ENCODE measurements around the gene OVAAL.

OVAAL gene

DNA sequence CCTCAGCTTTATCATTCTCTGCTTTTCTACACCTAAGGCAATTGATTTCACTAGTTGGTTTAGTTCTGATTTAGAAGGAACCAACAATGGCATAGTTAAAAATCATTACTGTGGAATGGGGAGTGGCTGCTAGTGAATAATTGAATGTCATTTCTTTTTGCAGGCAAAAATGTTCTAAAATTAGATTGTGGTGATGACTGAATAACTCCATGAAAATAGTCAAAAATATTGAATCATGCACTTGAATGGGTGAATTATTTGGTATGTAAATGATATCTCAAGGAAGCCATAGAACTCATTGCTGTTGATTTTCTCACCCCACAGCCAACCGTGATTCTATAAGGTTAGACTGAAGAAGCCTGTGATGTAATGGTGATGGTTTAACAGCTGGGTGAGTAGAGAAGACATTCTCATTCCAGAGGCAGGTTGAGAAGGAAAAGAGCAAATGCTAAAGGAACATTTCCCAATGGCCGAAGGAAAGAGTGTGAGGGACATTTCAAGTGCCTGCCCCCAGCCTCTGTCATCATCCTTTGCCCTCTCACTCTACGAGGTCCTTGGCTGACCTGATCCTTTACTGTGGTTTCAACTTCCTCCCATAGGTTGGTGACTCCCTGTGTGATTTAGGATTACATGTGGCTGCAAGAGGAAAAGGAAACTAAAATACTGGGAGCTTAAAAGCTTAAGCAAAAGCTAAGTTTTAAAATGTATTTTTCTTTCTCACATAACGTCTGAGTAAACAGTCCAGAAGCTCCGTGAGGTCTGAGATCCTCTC is 12.5 kb downstream of the OVAAL start:
- no peak for DNase-seq

DNA sequence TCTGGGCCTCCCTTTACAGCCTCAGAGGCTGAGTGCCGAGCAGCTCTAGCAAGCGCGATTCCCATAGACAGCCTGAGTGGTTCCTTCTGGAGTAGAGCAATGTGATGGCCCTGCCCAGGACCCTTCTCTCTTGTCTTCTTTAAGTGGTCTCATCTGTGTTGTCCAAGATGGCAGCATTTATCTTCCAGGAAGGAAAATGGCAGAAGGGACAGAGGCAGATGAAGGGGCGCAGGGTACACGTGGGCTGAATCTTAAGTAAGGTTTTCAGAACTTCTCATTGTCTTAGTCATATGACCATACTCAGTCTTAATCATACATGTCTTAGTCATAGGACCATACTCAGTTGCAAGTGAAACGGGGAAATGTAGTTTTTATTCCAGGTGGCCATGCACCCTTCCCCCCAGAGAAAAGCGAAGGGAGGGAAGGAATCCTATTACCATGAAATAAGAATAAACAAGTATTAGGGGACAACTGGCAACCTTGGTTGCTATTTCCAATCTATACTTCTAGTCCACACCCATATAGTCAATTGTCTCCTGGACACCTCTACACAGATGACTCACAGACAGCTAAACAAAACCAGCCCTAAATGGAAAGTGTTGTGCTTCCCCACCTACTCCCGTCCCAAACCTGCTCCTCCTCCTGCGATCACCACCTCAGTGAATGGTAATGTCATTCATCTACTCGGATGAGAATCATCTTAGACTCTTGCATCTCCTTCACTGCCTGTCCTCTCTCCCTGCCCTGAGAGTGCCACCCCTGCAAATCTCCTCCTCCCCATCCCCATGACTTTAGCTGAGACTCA is 13.3 kb downstream of the OVAAL start:
- DNase-seq = no peak

DNA sequence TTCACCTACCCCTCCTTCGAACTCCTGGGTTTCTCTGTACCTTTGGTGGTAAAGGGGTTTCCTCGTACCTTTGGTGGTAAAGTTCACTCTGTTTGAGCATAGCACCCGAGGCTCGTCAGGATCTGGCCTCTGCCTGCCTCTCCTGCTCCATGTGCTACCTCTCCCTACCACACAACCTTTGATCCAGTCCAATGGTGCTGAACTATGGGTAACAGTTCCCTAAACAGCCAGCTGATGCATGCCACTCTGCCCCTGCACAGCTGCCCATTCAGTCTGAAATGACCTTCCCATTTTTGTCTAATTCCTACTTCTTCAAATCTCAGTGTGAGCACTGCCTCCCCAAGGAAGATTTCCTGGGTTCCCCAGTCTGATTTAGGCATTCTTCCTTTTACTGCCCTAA is 14.0 kb downstream of the OVAAL start:
- no peak for DNase-seq

DNA sequence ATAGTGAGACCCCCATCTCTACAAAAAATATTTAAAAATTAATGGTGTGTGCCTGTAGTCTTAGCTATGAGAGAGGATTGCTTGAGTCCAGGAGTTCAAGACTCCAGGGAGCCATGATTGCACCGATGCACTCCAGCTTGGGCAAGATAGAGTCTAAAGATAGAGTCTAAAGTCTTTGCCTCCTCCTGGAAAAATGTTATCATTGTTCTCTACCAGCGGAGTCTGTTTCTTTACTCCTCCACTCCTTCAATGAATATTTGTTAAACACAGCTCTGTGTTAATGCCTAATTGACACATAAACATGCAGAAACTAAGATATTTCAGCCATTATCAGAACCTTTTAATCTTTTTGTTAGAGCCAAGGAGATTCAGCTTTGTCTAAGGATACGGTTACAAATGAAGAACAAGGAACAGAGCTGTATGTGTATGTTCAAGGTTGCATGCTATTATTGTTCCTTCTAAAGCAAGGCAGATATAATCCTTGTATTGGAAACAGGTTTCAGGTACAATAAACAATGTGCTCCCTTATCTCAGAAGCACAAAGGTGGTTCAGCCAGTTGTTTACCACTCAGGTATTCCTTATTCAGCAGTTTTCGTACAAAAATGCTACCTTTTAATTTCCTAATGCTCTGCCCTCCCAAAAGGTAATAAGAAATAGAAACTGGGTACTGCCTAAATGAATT is 15.4 kb downstream of the OVAAL start:
- no peak for DNase-seq

DNA sequence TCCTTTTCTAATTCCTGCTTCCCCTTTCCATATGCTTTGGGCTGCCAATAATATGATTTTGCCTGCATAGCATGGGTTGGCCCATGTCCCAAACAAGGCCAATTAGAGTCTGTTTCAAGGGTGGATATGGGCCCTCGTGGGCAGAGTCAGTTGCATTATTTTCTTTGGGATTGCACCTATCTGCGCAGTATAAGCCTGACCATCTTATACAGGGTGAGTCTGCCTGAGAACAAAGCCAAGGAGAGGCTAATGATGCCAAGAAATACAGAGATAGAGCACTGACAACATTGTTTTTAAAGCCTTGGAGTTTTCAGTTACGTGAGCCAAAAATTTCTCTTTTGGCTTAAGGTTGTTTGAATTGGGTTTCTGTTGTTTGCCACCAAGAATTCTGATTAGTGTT is 18.6 kb downstream of the OVAAL start:
- DNase-seq = no peak

DNA sequence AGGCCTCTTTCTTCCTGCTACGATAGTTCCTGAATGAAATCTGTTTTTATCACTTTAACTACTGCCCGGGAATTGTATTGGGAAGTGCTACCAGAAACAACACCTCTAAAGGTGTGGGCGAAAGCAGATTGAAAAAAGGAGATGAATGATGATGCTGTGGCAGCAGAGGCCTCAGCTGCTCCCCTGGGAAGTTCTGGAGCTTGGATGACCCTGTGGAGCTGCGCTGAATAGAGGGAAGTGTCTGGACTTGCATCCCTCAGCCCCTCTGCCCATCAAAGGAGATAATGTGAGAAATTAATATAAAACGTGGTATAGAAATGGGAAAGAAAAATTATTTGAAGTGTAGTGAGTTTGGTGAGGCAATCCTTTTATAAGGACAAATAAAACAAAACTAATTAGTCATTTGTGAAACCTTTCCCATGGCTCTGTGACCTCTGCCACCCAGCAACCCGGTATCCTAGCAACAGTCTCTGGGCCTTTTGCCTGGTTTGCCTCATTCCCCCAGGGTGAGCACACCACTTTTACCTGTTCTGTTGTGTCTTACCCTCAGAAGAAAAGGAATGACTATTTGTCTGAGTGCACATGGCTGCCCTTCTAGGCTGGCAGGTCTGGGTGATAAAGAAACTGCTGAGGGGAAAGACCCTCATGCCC is 21.3 kb downstream of the OVAAL start:
- DNase-seq = no peak

DNA sequence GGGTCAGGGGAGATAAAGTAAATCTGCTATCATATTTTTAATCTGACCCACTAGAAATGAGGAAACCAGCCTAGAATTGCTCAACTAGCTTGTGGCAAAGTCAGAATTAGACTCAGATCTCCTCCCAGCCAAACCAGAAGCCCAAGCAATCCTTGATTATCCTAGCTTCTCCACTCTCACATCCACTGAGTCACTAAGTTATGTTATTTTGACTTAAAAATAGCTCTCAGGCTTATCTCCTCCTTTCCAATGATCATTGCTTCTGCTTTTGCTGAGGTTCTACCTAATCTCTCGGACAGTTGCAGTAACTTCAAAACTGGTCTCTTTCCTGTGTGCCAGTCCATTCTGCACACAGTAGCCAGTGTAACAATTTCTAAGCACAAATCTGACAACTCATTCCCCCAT is 22.9 kb downstream of the OVAAL start:
- no peak for DNase-seq

DNA sequence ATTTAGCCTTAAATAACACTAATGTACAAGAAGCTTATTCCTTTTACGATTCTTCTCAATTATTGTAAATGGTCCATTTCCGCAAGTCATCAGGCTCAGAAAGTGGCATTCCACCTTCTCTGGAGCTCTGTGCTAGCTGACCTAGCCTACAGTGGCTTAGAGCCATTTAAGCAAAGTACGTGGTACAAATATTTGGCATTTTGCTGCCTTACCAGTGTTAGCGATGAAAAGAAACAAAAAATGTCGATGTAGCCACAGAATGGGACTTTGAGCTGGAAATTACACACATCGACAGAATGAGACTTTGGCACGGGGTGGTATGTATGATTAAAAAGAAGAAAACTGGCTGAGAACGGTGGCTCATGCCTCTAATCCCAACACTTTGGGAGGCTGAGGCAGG is 26.1 kb downstream of the OVAAL start:
- no peak for DNase-seq

DNA sequence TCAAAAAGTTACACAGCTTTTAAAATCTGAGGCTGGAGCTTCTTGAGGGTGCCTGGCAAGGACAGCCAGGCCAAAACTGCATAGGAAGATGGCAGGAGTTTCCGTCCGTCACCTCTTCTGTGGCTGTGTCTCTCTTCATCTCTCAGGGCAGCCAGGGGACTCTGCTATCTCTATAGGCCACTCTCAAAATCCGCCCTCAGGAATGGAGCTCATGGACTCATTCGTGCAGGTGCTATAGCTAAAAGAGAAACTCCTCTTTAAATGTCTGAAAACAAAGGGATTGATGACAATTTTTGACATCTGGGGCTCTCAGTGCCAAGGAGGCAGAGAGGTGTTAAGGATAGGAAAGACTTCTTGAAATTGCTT is 27.2 kb downstream of the OVAAL start:
- no peak for DNase-seq

DNA sequence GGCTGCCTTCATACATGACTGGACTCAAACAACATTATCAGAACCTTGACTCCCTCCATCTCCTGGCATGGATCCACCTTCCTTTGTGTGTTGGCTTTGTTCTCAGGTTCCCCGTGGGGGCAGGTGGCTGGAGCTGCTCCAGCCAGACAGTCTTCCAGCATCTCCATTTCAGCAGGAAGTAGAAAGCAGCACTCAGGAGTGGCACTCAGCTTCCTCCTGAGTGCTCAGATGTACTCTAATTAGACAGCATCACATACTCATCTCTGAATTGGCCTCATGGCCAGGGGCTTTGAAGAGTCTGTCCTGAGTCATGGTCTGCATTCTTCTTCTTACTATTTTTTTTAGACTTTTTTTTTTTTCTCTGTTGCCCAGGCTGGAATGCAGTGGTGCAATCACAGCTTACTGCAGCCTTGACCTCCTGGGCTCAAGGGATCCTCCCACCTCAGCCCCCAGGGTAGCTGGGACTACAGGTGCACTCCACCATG is 27.9 kb downstream of the OVAAL start:
- DNase-seq = no peak

DNA sequence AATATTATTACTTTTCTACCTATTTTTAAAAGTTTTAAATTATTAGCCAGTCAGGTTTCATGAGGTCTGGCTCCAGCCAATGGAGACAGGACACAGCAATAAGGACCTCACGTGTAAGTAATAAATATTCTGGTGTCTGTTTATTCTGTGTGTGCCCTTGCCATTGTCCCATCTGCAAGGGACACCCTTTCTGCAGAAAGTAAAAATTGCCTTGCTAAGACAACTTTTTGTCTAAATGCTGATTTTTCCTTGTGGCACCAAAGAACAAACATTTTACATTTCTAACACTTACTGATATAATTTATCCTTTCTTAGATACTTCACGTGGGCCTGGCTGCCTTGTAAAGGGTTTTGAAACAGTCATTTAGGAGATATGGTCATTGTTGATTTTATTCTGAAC is 29.4 kb downstream of the OVAAL start:
- no peak for DNase-seq

DNA sequence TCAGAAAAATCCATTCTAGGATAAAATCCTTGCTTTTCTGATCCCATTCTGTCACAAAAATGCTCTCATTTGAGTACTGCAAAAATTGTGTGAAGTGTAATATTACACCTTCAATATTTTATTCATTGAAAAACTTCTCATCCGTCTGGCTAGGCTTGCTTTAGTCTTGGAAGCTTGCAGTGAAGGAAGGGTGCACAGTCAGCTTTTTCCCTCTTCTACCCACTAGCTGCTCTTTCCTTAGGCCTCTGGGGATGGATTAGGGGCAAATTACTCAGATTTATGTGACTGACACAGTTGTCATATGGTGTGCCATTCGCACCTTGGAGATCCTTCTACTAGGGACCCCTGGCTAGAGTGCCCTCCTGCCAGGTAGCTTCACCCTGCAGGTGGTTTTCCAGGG is 32.1 kb downstream of the OVAAL start:
- DNase-seq = no peak

DNA sequence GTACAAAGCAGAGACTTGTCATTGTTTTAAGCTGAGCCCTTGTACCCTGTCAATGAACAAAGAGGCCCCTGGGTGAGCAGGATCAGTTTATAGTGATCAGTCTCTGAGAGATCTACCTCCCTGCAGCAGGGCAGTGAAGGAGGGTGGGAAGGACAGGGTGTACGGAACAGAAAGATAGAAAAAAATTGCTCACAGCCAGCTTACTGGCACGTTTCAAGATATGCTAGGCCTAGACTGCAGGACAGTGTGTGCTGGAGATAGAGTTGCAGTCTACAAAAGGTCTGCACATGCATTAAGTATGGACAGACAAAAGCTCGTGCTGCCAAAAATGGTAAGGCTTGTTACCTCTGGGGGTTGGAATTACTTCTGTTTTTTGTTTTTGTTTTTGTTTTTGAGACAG is 34.6 kb downstream of the OVAAL start:
- DNase-seq = no peak

DNA sequence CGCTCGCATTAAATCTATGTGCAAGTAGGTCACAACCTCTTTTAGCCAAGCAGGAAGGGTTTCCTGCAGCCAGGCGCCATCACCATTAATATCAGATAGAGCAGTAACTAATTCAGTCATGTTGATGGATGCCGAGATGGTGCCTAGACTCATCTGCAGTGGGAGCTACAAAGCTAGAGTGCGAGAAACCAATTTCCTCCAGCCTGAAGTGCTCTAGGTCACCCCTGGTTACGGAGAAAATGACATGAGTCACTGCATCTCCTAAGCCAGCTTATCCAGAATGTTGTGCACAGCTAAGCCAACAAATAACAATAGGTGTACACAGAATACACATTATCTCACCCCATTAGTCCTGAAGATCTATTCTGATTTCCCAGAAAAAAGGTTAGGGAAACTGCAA is 36.0 kb downstream of the OVAAL start:
- DNase-seq = no peak

DNA sequence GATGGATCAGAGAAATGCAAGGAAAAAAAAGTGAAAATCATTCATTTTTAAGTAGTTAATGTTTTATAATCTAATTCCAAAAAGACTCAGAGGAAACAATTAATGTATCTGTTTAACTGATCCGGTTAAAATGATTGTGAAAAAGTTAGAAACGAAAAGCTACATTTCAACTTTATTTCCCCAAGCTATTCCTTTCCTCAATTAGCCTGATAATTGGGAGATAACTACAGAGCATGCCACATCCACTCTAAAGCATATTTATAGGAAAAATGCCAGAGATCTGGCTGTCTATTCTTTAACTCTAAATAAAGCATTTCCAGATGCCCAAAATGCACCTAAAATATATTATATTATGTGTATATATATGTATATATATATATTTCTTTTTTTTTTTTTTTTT is 37.2 kb downstream of the OVAAL start:
- no peak for DNase-seq

DNA sequence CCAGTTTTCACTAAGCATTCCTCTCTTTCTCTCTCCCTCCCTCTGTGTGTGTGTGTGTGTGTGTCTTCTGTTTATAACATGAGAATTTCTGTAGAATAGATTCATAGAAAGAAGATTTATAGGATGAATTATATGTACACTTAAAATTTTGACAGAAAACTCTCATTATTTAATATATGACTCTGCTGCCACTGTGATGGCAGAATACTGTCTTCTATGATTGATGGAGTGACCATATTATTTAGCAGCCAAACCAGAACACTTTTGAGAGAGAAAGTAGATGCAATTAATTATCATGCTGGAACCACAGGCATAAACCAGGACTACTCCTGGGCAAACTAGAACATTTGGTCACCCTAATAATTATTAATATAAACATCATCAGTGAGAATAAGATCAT is 38.8 kb downstream of the OVAAL start:
- DNase-seq = no peak

DNA sequence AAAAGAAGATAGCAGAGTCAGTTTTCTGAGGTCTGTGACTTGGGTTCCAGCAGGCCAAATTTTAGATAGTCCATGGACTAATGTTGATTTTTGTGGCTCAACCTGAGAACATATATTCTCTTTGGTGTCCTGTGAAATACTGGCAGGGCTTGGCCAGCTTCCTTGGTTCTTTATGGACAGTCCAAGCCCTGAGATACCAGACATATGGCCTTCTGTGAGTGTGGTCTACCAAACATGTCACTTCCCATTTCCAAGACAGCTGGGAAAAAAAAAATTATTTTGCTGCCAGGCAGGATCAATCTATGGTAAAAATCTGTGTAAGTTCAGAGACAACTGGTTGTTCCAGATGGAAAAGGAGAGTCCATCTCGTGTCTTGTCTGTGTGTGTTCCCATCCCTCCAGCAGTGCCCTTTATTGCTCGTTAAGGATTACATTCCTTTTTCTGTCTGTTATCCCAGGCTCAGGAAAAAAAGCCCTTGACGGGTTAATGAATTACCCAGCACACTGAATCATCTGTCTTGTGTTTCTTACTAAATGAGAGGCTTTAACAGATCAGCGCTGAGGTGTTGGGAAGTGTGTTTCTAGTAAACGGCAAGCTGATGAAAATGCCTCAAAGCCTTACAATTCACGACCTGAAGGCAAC is 39.7 kb downstream of the OVAAL start:
- no peak for DNase-seq

DNA sequence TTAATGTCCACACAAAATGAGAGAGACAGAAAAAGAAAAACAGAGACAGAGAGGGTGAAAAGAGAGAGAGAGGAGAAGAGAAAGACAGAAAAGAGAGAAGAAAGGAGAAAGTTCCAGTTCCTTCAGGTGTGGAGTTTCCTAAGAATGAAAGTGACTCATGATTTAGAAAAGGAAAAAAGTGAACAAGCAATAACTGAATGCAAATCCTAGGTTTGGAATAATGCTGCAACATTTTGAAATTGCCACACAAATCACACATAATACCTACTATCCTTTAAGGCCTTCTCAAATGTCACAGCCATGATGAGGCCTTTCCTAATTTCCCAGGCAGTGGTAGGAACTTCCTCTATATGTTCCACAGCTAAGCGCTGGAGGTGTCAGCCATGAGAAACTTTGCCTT is 41.6 kb downstream of the OVAAL start:
- no peak for DNase-seq

DNA sequence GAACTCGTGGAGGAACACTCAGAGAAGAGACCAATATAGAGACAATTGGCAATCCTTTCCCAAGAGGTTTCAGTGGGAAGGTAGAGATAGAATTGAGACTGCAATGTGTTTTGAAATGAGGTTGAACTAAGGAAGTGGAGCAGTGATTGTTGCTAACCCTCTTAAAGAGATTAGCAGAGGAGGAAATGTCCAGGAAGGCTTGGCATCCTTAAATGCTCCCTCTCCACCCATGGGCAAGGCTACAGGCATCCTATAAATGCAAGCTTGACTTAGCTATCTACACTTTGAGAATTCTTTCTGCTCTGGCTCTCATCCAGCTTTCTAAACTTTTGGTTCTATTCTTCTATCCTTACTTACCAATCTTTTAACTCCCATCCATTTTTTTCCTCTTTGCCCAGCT is 42.7 kb downstream of the OVAAL start:
- DNase-seq = no peak

DNA sequence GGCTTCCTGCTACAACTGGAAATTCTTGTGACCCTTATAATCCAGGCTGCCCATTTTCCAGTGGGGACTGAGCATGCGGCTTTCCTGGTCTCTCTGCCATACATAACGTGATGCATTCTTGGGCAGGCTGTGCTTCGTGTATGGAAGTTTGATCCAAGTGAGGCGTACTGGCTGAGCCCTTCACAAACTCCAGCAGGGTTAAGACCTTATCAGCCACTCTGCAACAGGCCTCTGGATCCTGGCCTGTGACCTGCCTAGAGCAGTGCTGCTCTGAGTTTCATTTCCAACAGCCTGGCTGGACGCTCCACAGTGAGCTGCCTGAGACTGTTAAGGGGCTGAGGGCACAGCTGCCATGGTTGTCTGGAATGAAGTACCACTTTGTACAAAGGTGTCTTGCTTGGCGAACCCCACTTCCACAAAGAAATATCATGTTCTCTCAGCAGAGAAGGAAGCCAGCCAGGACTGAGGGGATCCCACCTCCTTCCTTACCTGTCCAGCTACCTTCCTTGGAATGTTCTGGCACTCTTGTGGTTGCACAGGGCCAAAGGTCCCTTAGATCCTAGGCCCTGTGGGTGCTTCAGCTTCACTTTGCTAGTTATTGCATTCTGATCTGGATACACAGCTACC is 44.6 kb downstream of the OVAAL start:
- no peak for DNase-seq

DNA sequence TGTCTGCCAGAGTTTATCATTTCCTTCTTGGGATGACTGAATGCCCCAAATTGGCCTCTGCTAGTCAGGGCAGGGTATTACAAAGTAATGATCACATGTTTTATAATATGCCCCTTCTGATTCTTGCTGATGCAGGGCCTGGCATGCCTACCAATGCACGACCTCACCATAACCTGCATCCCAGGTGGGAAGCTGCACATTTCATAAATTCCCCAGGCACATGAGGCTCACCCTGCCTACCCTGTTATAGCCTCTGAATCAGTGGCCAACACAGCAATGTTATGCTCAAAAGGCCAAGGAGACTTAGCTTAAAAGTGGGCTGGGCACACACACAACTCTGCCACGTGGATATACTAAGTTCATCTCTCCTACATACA is 45.1 kb downstream of the OVAAL start:
- DNase-seq = no peak

DNA sequence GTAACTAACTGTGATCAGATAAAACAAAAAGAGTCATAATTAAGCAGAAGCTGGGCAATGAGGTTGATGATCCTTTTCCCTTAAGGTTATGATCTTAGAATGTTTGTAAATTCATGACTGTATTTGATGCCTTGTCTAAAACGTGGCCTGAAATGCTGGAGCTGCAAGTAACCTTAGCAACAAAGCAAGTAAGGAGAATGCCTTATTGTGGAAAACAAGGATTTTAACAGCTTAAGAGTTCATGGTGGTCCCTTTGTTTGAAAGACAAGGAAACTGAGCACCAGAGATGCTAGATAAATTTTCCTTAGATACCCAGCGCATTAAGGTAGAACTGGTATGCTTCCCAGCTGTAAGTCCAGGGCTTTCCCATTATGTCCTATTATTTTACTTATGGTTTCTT is 47.4 kb downstream of the OVAAL start:
- DNase-seq = no peak
